Stimulated activated CD4-positive, alpha-beta T cell treated with anti-CD3 and anti-CD28 coated beads, TNF-alpha, amount 100 ng/mL, for 4 hours (primary cell): Measurements from ENCODE around the gene HLA-DOA.

Source experiments
- DNase-seq, 3 experiments: peaks; one replicate each; pipeline ENCODE4 v3.0.0-alpha.2; 2020; ENCODE audit warnings: low read depth in 3 of 3

HLA-DOA gene

DNA sequence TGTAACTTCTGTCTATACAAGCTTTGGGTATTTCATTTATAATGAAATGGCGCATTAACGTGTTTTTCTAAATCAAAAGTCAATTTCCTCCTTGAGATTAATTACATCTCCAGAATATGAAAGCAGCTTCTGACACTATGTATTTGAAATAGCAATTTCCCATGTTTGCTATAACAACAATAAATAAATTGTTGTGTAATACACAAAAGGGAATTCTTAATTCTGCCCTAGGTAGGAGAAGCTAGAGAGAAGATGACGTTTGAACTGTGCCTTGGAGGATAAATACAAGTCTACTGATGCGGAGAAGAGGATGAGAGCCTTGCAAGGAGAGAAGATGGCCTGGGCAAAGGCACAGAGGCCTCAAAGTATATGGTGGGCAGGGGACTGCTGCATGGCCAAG, 7.6 kb upstream of the HLA-DOA start:
- DNase-seq = no peak

DNA sequence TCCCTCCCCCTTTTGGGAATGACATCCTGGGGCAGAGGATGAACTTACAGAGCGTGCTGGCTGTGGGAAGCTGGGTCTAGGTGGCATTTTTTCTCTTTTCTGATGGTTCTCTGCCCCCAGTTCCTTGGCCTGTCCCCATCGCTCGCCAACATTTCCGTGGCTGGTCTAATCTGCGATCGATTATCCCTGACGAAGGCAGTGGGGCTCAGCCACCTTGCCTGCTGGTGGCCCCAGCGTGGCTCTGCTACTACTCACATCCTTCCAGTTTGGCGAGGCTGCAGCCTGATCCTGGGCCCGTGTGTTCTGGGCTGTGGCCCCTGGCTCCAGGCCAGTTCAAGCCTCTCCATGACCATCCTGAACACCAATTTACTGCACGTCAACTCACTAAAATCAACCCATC, 6.4 kb upstream of the HLA-DOA start:
- DNase-seq = no peak

DNA sequence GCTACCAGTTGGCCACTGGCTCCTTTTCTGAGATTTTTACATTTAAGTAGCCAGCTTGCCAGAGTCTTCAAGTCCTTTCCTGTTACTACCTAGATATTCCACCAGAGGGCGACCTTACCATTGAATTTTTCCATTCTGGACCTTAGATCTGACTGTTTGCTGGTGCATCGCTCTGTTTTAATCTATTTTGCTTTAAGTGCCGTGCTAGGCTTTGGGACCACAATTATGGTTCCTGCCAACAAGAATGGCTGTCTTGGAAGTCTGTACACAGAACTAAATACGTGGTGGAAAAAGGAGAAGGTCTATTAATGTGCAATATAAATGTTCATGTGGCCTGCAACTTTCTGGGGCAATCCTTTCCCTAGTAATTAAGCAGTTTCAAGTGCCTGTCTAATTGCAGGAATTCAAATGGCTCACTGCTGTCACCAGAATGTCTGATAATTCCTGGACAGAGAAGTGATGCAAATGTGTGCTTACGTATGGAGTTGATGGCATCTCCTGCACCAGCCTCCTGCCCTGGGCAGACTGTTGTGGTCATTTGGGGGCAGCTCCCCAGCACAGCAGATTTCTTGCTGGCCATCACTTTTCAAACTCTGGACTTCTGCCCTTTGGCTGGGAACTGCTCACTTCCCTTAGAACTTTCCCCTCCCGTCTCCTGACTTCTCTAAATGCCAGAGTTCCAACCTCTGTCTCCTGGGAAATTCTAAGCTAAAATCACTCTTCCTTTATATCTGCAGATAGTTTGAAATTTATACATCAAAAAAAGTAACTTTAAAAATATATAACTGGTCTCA, 5.6 kb upstream of the HLA-DOA start:
- peak in 1 of 3 experiments; percentile 36 for DNase-seq

DNA sequence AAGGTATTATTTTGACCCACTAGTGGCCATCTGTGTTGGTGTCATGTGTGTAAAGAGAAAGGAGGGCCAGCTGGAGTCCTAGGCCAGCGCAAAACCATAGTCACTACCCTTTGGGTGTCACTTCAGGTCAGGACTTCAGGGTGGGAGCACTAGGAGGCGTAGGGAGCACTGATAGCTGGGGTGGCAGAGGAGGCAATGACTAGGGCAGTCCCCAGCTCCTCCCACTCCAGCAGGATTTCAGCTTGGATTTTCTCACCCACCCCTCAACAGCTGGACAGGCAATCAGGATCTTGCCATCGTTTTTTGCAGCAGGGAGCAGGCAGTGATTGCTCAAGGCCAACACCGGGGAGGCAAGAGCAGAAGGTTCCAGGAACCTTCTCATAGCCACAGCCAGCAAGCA, 4.2 kb upstream of the HLA-DOA start:
- no peak for DNase-seq

DNA sequence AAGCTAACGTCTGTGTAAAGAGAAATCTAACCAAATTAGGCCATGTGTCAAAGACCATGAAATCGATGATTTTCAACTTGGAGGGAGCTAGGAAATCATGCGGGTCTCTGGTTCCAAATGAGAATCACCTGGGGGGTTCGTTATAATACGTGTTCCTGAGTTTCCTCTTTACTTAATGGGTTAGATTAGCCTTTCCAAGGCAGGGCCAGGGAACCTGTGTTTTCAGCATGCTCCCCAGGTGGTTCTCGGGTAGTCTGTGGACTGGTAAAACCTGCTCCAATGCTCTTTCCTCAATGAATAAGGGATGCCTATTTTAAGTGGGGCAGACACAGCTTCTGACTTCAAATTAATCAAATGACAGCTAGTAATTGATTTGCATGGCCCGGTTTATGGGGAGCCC, 965 bp upstream of the HLA-DOA start:
- no peak for DNase-seq

DNA sequence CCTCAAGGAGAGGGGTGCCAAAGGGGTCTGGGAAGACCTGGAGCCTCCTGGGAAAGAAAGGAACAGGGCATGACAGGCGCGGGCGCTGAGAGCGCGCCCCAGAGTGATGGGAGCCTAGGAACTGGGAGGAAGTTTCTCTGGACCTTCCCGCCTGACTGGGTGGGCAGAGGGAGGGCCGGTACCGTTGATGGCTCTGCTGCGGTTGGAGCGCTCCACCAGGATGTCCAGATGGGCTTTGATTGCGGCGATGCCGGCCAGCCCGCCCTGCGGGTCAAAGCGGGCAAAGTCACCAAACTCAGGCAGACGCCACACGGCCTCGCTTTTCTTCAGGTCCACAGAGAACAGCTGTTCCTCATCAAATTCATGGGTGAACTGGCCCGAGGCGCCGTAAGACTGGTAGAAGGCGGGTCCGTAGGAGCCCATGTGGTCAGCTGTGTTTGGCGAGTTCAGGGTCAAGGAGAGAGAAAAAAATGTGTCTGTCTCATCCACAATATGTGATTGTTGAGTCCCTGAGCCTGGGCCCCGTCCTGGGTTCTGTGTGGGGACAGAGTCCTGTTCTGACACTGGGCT, 1.5 kb downstream of the HLA-DOA start:
- no peak for DNase-seq

DNA sequence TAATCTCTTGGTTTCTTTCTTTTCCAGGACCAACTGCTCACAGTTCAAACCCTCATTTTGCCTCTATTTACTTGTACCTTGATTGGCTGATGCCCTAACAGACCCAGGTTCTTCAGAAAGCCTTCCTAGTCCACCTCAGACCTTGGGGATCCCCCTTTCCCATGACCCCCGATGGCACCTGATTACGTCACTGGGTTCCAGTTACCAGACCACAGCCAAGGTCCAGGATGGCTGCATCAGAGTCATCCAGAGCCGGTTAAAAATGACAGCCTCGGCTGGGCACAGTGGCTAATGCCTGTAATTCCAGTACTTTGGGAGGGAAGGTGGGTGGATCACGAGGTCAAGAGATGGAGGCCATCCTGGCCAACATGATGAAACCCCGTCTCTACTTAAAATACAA, 4.5 kb downstream of the HLA-DOA start:
- no peak for DNase-seq

DNA sequence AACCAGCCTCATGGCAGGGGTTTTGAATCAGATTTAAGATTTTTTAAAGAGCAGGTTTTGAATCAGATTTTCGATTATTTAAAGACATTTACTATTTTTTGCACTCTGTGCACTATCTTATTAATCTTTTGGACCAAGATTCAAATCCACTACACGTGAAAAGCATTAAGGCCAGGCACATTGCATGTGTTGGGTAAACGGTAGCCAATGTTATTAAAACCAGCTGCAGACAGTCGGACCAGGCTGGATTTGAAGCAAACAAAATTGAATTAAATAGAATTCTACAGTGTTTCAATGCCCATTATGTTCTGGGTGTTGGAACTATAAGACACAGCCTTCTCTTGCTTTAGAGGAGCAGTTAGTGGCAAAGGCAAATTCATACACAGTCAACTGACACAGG, 7.7 kb downstream of the HLA-DOA start:
- no peak for DNase-seq

DNA sequence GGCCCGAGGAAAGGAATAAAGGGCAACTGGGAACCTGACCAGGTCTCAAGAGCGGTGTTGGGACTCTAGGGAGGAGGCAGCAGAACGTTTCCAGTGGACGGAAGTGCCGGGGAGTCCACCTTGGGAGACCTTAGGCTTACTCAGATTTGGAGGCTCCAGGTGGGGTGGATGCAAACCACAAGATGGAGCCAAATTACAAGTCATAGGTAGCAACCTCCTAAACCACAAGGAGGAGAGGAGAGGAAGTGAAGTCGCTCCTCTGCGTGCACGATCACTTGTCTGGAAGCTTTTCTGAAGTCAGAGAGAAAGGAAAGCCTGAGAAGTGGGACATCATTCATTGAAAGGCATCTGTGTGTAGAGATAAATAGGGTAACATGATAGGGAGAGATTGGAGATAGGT, 9.3 kb downstream of the HLA-DOA start:
- no peak for DNase-seq

DNA sequence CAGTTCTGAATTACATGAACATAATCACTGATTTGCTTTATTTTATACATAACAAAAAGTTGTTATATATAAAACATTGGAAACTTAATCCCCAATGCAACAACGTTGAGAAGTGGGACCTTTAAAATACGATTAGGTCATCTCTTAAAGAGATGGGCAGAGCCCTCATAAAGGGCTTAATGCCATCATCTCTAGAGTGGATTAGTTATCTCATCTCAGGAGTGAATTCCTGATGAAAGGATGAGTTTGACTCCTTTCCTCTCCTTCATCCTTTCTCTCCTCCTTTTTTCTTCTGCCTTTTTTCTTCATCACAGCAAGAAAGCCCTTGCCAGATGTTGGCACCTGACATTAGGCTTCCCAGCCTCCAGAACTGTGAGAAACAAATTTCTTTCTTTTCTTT, 13.9 kb downstream of the HLA-DOA start:
- no peak for DNase-seq

DNA sequence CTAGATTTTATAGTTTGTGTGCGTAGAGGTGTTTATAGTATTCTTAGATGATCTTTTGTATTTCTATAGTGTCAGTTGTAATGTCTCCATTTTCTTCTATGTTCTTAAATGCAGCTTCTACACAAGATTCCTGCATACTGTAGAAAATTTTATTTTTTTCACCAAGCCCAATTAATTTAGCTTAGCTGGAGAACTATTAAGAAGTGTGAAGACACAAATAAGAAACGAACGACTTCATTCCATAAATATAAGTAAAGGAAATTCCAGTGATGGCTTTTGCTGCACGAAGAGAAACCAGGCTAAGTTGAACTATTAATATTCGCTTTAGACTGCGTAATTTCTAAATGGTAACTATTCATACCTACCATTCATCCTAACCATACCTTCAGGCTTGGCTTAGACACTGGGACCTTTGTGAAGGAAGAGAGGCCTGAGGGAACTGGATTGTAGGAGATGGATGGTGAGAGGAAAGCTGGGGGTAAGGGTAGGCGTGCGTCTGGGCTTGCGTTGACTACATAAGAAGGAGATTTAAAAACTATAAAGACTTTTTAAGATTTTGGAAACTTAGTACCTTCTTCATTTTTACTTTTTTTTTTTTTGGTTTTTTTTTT, 15.9 kb downstream of the HLA-DOA start:
- DNase-seq = no peak

DNA sequence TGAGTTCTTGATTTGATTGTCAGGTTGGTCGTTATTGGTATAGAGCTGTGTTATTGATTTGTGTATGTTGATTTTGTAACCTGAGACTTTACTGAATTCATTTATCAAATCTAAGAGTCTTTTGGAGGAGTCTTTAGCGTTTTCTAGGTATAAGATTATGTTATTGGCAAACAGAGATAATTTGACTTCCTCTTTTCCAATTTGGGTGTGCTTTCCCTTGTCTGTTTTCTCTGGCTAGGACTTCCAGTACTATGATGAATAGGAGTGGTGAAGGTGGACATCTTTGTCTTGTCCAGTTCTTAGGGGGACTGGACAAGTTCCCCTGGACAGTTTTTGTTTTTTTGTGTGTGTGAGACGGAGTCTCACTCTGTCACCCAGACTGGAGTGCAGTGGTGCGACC, 17.4 kb downstream of the HLA-DOA start:
- DNase-seq = no peak

DNA sequence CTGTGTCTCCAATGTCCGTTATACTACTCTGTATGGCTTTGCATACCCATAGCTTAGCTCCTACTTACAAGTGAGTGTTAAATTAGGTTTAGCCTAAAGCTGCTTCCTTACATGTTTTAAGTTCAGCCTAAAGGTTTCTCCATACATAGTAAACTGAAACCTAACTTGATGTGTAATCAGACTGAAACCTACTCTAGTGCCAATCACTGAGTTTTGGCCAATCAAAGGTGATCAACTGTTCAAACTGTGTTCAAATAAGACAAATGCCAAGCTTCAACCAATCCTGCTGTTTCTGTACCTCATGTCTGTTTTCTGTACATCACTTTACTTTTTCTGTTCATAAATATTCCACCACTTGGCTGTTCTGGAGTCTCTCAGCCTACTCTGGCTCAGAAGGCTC, 20.0 kb downstream of the HLA-DOA start:
- DNase-seq = no peak

DNA sequence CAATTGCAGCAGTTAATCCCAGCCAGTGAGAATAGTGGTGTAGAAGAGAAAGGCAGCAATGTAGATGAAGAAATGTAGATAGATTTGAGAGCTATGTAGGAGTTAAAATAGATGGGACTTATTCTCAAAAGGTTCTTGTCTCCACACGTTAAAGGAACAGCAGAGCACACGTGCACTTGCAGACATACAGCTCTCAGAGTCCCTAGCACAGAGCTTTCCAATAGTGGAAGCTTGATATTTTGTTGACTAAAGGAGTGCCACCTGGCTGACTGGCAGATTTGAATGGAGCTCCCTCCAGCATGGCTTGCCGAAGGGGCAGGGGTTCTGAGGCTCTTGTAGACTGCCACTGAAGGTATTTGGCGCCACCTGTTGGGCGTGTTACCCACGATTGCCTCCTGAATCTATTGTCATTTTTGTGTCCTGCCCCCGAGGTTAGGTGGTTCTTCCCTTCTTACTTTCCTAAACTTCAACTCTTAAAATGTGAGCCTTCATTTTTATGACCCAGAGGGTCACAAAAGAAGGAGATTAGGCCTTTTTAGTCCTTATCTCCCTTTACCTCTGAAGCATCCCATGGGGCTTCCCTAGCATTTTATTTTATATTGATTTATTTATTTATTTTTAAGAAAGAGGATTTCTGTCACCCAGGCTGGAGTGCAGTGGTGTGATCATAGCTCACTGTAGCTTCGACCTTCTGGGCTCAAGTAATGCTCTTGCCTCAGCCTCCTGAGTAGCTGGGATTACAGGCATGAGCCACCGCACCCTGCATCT, 24.6 kb downstream of the HLA-DOA start:
- DNase-seq = peak; percentile 81 to 88 (median 83)

DNA sequence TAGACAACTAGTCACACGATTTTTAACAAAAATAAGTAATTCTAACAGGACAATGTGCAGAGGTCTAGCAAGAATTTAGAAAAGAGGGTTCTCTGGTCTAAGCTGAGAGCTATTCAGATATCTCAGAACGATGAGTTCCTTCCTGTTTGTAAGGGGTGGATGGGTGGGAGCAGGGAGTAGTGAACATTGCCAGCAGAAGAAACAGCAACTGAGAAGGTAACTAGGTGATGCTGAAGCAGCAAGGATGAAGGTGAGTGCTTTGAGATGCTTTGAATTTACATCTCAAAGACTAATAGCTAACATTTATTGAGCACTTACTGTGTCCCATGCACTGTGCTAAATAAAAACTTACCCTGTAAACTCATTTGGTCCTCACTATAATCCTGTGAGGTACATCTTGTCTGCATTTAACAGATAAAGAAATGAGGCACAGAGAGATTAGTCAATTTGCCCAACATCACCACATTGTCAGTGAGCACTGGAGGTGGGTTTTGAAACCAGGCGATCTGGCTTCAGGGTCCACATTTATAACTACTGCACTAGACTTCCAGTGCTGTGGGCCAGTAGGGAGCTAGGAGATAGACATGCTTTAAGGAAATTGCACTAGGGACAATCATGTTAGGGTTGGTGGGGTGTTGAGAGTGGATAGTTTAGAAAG, 25.3 kb downstream of the HLA-DOA start:
- no peak for DNase-seq

DNA sequence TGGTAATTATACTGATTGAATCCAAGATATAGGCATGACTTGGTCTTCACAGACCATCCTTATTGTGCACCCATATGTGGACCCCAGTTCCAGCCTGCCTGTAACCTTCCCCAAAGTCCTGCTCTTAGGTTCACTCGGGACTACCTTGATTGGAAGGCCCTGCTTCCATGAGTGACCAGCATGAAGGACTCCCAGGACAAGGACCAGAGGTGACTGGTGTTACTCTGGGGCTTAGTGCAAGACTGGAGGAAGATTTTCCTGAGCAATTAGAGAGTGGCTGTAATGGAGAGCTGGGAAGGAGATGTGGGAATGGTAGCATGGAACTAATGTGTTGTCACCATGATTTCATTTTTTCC, 25.9 kb downstream of the HLA-DOA start:
- DNase-seq = no peak

DNA sequence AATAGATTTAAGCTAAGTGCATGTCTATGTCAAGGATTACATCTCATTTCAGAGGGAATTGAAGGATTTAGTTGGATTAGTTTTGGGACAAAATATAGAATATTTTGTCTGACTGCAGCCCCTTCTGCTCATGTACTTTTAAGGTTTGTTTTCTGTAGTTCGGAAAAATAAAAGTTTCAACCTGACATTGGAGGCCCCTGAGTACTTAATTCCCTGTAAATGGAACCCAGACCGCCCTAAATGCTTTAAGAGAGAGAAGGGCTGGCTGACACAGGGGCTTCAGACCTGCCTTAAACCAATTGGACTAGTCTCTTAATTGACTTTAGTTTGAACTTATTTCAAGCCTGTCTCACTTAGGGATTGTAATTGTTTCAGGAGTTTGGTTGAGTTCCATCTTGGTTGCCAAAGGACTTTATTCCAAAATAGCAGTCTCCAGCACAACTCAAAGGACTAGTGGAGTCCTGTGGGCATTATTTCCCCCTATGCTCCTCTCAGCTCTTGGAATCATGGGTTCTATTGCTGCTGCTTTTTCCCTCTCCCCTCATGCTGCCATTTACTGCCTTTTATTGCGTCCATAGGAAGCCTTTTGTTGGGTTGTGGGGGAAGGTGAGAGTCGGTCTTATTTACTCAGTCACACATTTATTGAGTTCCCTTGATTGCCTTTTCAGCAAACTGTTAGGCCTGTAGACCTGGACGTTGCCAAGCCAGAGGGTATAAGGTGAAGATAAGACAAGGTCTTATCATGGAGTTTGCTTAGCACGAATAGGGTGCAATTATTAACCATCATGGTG, 26.5 kb downstream of the HLA-DOA start:
- DNase-seq = no peak

DNA sequence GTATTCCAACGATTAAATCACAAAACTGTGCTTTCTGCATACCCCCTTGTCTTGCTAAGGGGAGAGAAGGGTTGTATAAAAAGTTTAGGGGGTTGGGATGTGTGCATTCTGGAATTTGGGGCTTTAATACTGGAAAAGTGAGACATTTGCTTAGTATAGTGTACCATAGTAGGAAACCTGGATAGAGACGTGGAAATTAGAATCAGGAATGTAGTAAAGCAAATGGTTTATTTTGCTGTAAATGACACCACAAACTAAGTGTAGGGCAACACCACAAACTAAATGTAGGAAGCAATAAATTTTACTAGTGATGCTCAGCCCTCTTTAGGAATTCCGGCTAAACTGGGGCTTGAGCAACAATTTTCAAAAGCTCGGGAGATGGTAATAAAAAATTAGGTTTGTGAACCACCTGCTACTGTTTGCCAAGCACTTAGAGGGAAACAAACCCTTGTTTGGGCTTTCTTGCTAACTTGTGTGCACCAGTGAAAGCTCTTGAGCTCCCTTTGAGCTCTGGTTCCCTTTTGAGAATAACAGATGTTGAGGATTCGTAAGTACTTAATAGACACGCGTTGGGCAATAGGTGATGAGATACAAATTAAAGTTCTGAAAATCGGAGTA, 27.2 kb downstream of the HLA-DOA start:
- DNase-seq = no peak

DNA sequence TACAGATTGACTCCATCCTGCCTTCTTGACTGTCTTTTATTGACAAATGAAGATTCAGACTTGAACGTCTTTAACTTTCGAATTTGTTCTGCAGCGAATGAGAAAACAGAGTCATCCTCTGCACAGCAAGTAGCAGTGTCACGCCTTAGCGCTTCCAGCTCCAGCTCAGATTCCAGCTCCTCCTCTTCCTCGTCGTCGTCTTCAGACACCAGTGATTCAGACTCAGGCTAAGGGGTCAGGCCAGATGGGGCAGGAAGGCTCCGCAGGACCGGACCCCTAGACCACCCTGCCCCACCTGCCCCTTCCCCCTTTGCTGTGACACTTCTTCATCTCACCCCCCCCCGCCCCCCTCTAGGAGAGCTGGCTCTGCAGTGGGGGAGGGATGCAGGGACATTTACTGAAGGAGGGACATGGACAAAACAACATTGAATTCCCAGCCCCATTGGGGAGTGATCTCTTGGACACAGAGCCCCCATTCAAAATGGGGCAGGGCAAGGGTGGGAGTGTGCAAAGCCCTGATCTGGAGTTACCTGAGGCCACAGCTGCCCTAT, 28.8 kb downstream of the HLA-DOA start:
- no peak for DNase-seq

DNA sequence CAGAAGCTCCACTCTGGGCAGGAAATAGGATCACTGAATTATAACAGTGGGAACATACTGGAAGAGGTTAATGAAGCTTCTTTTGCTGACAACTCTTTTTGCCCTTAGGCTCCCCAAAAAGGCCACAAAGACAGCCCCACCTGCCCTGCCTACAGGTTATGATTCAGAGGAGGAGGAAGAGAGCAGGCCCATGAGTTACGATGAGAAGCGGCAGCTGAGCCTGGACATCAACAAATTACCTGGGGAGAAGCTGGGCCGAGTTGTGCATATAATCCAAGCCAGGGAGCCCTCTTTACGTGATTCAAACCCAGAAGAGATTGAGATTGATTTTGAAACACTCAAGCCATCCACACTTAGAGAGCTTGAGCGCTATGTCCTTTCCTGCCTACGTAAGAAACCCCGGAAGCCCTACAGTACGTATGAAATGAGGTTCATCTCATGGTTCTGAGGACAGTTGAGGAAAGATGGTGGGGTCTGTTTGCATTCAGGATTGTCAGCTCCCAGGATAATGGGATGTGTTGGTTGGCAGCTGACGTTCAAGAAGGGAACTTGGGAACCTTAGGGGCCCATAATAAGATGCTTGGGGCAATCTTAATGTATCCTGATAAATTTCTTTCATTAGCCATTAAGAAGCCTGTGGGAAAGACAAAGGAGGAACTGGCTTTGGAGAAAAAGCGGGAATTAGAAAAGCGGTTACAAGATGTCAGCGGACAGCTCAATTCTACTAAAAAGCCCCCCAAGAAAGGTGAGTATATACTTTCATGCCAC, 29.5 kb downstream of the HLA-DOA start:
- DNase-seq = no peak
